KOPT-K1 (cell line): ENCODE results near the gene ITPR3.

ENCODE experiments used
- H3K27ac ChIP-seq: fragments of 200-600 bp; sonication (generic); 2 replicates; pipeline ENCODE4 v1.5.1; 2016; ENCODE audit warnings: antibody characterized with exemption, mild to moderate bottlenecking, low read depth, low read length; ENCODE audit not compliant: poor library complexity, severe bottlenecking
- H3K36me3 ChIP-seq: fragments of 200-600 bp; sonication (generic); 2 replicates; pipeline ENCODE4 v1.5.1; 2017; ENCODE audit warnings: antibody characterized with exemption, mild to moderate bottlenecking, low read length, moderate library complexity; ENCODE audit not compliant: insufficient read depth
- H3K9me3 ChIP-seq: fragments of 200-600 bp; sonication (generic); 2 replicates; pipeline ENCODE4 v1.5.1; 2017; ENCODE audit warnings: antibody characterized with exemption, low read length, mild to moderate bottlenecking; ENCODE audit not compliant: insufficient read depth, poor library complexity, severe bottlenecking

Gene ITPR3

GRCh38 chr6:33708516-33709204, 87.5 kb downstream of the ITPR3 start:
- Histone ChIP-seq H3K36me3 (peaks cover 55% of the 10 kb centered on the region), H3K9me3 (no peaks in the 10 kb centered on the region), H3K27ac (no peak overlapping the region)

GRCh38 chr6:33709605-33710295, 88.6 kb downstream of the ITPR3 start:
- Histone ChIP-seq H3K9me3 (no peaks in the 10 kb centered on the region), H3K27ac (no peak overlapping the region), H3K36me3 (peaks cover 45% of the 10 kb centered on the region)

- peaks cover 42% of the 10 kb centered on the region for H3K36me3 ChIP-seq
- peak overlapping the region; percentile 95 for H3K27ac ChIP-seq
Observed at GRCh38 chr6:33710296-33711121, 89.4 kb downstream of the ITPR3 start.

GRCh38 chr6:33711140-33712129, 90.3 kb downstream of the ITPR3 start, which contains the start of gene UQCC2:
Gene UQCC2, minus strand, starts transcription at chr6:33711700. Its CDS starts 14 bp downstream, at chr6:33711686.
- Histone ChIP-seq H3K36me3 (peaks cover 41% of the 10 kb centered on the region), H3K9me3 (no peaks in the 10 kb centered on the region), H3K27ac (peak within 1 kb of the TSS; percentile 95)

More at GRCh38 chr6:33710296-33711121, 89.4 kb downstream of the ITPR3 start:
- no peaks in the 10 kb centered on the region for H3K9me3 ChIP-seq

GRCh38 chr6:33712914-33713313, 91.8 kb downstream of the ITPR3 start:
- H3K9me3 ChIP-seq, result no peaks in the 10 kb centered on the region
- peaks cover 26% of the 10 kb centered on the region for H3K36me3 ChIP-seq
- H3K27ac ChIP-seq, result no peak overlapping the region

- Histone ChIP-seq H3K9me3 (no peaks in the 10 kb centered on the region), H3K27ac (no peak overlapping the region), H3K36me3 (peaks cover 17% of the 10 kb centered on the region)
Observed at GRCh38 chr6:33713786-33714185, 92.7 kb downstream of the ITPR3 start.

- peaks cover 10% of the 10 kb centered on the region for H3K36me3 ChIP-seq
- H3K27ac ChIP-seq, result no peak overlapping the region
- no peaks in the 10 kb centered on the region for H3K9me3 ChIP-seq
Observed at GRCh38 chr6:33714385-33715040, 93.4 kb downstream of the ITPR3 start.

GRCh38 chr6:33716379-33716778, 95.3 kb downstream of the ITPR3 start:
- no peaks in the 10 kb centered on the region for H3K9me3 ChIP-seq
- H3K27ac ChIP-seq, result no peak overlapping the region
- no peaks in the 10 kb centered on the region for H3K36me3 ChIP-seq

- Histone ChIP-seq H3K9me3 (no peaks in the 10 kb centered on the region), H3K36me3 (no peaks in the 10 kb centered on the region), H3K27ac (no peak overlapping the region)
Observed at GRCh38 chr6:33716890-33717632, 95.9 kb downstream of the ITPR3 start.

GRCh38 chr6:33717934-33718455, 96.9 kb downstream of the ITPR3 start:
- no peaks in the 10 kb centered on the region for H3K9me3 ChIP-seq
- no peak overlapping the region for H3K27ac ChIP-seq
- no peaks in the 10 kb centered on the region for H3K36me3 ChIP-seq

GRCh38 chr6:33718713-33719112, 97.6 kb downstream of the ITPR3 start:
- no peak overlapping the region for H3K27ac ChIP-seq
- no peaks in the 10 kb centered on the region for H3K36me3 ChIP-seq
- H3K9me3 ChIP-seq, result no peaks in the 10 kb centered on the region

GRCh38 chr6:33719326-33719987, 98.3 kb downstream of the ITPR3 start:
- H3K36me3 ChIP-seq, result no peaks in the 10 kb centered on the region
- H3K9me3 ChIP-seq, result no peaks in the 10 kb centered on the region
- H3K27ac ChIP-seq, result no peak overlapping the region

- H3K27ac ChIP-seq, result no peak overlapping the region
Observed at GRCh38 chr6:33720998-33721397, 99.9 kb downstream of the ITPR3 start.

More at GRCh38 chr6:33720998-33721397, 99.9 kb downstream of the ITPR3 start:
- H3K9me3 ChIP-seq, result no peaks in the 10 kb centered on the region
- no peaks in the 10 kb centered on the region for H3K36me3 ChIP-seq
